GM10248 (cell line): Measurements from ENCODE around the gene WDFY4.
A peak's percentile ranks its signal among the peaks of the same experiment; 100 is the strongest.

Experiments used
- CTCF ChIA-PET: fragments of 300-600 bp; sonication (Branson Sonifier 250); formaldehyde crosslinking; extraction: SDS; loops from one replicate; lab custom pipeline; 2021; ENCODE audit warnings: antibody characterized with exemption; lab: Yijun Ruan, JAX
- POLR2A ChIA-PET: fragments of 350-650 bp; sonication (Branson Sonifier 250); formaldehyde crosslinking; extraction: SDS; loops from one replicate; lab custom pipeline; 2020; ENCODE audit warnings: antibody characterized with exemption; lab: Yijun Ruan, JAX
- DNase-seq: peaks from one replicate; pipeline ENCODE4 v3.0.0; 2012; ENCODE audit errors: extremely low spot score
- TF ChIP-seq, protein P1 (sequence below): IDR thresholded peaks from 2 replicates; pipeline ENCODE4 v1.5.1; 2012; ENCODE audit warnings: mild to moderate bottlenecking, low read depth; ENCODE audit errors: extremely low read depth, missing control alignments, control extremely low read depth

WDFY4 gene

DNA sequence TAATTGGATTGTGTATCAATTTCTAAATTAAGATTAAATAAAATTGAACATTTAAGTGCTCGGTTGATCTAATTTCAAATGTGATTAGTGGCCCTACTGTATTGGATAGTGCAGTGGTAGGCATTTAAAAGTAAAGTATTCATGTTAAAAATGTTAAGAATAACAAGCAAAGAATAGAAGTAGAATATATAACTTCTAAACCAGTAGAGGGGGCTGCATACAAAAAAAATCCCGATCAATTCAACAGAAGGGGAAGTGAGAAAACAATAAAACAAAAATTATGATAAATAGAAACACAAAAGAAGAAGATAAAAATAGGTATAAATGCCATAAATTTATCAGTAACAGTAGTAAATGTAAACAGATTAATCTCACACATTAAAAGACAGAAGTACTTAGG, 24.9 kb upstream of the WDFY4 start:
- POLR2A ChIA-PET: no interaction called here
- CTCF ChIA-PET: interaction anchor here (9.0 kb wide), 1 partner anchor 37 kb away, joined by 394 read pairs; no protein-coding TSS in a partner anchor
- peak; percentile 48 for DNase-seq
- TF ChIP-seq, protein P1, sequence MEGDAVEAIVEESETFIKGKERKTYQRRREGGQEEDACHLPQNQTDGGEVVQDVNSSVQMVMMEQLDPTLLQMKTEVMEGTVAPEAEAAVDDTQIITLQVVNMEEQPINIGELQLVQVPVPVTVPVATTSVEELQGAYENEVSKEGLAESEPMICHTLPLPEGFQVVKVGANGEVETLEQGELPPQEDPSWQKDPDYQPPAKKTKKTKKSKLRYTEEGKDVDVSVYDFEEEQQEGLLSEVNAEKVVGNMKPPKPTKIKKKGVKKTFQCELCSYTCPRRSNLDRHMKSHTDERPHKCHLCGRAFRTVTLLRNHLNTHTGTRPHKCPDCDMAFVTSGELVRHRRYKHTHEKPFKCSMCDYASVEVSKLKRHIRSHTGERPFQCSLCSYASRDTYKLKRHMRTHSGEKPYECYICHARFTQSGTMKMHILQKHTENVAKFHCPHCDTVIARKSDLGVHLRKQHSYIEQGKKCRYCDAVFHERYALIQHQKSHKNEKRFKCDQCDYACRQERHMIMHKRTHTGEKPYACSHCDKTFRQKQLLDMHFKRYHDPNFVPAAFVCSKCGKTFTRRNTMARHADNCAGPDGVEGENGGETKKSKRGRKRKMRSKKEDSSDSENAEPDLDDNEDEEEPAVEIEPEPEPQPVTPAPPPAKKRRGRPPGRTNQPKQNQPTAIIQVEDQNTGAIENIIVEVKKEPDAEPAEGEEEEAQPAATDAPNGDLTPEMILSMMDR: peak; percentile 37

DNA sequence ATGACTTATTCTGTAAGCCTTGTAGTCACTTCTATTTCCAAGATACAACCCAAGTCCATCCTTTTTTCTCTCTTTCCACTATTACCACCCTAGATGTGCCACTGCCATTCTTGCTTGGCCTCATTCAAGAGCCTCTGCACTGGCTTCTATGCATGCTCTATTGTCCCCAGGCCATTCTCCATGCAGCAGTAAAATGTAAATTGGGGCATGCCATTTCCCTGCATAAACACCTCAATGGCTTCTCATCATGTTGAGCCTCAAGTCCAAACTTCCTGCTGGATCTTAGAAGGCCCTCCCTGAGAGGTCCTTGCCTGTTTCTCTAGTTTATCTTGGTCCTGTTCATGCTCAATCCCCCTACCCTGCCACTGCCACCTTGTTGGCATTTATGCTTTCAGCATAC, 23.2 kb upstream of the WDFY4 start:
- ChIA-PET POLR2A (no interaction called here), CTCF (interaction anchor here (1.1 to 9.0 kb wide), 3 partner anchors 24 to 103 kb away, joined by 3 to 394 read pairs (median 5); partner anchors contain the start of gene WDFY4)
- TF ChIP-seq, protein P1: no peak

DNA sequence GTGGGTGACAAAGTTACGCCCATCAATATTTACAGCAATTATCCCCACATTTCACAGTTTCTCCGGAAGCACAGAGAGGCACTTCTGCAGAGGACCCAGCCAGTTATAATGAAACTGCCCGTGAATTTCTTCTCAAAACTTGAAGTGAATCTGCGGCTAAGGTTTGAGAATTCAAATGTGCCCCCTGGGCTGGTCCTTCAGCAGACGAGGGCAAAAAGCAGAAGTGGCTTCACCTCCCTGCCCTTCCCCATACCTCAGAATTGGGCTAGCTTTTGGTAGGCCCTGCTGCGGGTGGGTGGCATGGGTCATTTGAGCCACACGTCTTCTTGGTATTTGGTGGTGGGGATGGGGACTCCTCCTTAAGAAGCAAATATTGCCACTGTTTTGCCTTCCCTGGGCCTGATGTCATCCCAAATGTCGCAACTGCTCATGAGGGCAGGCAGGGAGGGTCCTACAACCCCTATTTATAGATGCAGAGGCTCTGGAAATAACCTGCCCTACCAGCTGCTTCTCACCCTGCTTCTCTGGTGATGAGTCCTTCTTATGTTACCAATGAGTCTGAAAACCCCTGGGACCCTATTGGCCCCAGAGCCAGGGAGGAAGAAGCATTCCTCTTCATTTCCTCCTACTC, 16.6 kb upstream of the WDFY4 start:
- TF ChIP-seq, protein P1: no peak
- ChIA-PET CTCF (interaction anchor here (1.0 to 5.8 kb wide), 3 partner anchors 11 to 23 kb away, joined by 3 to 84 read pairs (median 3); partner anchors contain the start of gene WDFY4), POLR2A (no interaction called here)
- DNase-seq: peak; percentile 62

More for the DNA sequence above, 23.2 kb upstream of the WDFY4 start:
- no peak for DNase-seq

DNA sequence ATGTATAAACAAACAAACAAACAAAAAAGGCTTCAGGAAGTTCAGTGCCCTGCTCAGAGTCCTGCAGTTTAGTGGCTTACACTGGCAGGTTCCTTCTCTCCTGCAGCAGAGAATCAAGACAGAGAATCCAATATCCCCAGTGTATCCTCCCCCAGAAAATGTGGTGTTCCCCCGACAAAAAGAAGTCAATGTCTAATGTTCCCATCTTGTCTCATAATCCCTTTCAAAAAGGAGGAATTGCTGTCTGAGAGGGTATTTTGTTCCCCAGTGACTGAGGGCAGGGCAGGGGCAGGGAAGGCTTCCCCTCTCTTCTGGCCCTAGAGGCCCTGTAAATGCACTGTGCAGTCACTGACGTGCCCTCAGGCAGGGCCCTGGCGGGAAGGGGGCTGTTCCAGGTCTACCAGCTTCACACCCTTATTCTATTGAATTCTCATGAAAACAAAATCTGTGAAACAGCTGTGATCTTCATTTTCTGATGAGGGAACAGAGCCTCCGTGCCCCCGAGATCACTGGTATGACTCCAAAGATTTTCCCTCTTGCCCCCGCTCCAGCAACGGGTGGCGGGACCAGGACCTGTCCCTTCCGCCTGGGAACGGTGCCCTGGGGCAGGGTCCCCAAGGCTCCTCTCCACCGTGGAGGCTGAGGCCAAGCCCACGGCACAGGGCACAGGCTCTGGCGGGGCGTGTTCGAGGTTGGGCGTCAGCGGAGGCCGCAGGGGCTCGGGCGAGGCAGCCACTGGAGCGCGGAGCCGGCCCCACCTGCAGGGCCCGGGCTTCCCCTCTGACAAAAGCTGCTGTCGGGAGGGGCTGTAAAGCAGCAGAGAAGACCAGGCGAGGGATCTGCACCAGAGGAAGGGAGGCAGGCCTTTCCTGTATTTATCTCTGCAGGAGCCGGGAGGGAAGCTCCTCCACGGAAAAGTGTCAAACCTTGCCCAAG, 13.4 kb upstream of the WDFY4 start:
- TF ChIP-seq, protein P1: no peak
- CTCF ChIA-PET: interaction anchor here (1.1 to 5.8 kb wide), 5 partner anchors 8 to 85 kb away, joined by 3 to 84 read pairs (median 4); no protein-coding TSS in a partner anchor

DNA sequence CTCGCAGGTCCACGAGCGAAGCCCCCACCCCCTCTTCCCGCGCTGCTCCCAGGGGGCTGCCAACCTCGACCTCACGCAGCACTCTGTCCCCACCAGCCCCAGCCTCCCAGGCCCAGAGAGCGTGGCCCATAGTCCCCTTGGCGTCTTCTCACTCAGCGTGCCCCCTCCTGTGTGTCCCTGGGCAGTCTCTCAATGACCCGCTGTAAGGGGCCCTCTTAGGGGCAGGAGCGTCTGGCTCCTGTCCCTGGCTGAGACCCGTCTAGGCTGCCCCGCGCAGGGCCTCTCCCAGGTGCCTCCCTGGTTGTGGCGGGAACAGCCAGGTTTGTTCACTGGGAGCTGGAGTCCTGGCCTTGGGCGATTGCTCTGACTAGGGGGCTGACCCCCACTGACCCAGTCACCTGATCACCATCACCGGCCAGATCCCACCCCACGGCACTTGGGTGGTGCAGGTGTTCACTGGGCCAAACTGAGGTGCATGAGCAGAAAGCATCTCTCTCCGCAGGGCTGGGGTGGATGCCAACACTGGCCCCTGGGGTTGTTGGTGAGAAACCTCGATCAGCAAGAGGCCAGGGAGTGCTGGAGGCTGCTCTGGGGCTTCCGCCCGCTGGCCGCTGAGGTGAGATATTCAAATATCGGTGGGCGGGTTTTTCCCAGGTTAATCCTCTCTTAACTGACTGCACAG, 12.6 kb upstream of the WDFY4 start:
- TF ChIP-seq, protein P1: no peak
- ChIA-PET CTCF (interaction anchor here (1.1 to 5.8 kb wide), 7 partner anchors 9 to 84 kb away, joined by 3 to 84 read pairs (median 4); no protein-coding TSS in a partner anchor), POLR2A (interaction anchor here (0.7 to 2.2 kb wide), 3 partner anchors 12 to 25 kb away, joined by 3 to 12 read pairs (median 5); partner anchors contain the start of gene WDFY4)
- DNase-seq: peak; percentile 60

More for the DNA sequence above, 13.4 kb upstream of the WDFY4 start:
- POLR2A ChIA-PET: interaction anchor here (0.7 to 2.2 kb wide), 2 partner anchors 13 to 26 kb away, joined by 3 to 12 read pairs; partner anchors contain the start of gene WDFY4
- peak; percentile 85 for DNase-seq
